H1 (cell line): ENCODE results near the gene HYAL1. TPM values are rescaled to one million over a fixed set of nuclear protein-coding genes. Genes with fewer than 3 reads are reported as not detected.

Source experiments
- ASH2L ChIP-seq: fragments of 200-600, 300-600 bp; sonication (generic); IDR thresholded peaks from one replicate; pipeline ENCODE4 v1.7.1; 2017; ENCODE audit warnings: low read length
- CBX8 ChIP-seq: fragments of 300-800, 300-1000 bp; sonication (generic); IDR thresholded peaks from 2 replicates; pipeline ENCODE4 v1.7.1; 2016; ENCODE audit warnings: low read depth, low read length, borderline replicate concordance
- CHD1 ChIP-seq: IDR thresholded peaks from 2 replicates; pipeline ENCODE4 v1.6.1; 2012; ENCODE audit warnings: low read depth, low read length, improper control_type of control experiment
- USF2 ChIP-seq: IDR thresholded peaks from 2 replicates; pipeline ENCODE4 v1.6.1; 2011; ENCODE audit warnings: low read length, improper control_type of control experiment
- polyA plus RNA-seq, 7 experiments: library from polyadenylated mRNA; depleted of rRNA in 3 of 7; stranded (reverse) in 5 of 7; unstranded in 2 of 7; fragments of >200 nt in 5 of 7; fragments of 200-250 nt in 2 of 7; gene quantifications; 1 replicate in 5 of 7; 2 replicates in 1 of 7; 4 replicates in 1 of 7; pipeline versions ENCODE4 v1.2.1 to v1.2.3, GENCODE V29; 2011 to 2013; ENCODE audit warnings: missing spikeins in 2 of 7, mixed read lengths in 2 of 7
- total RNA-seq: library from RNA; stranded (reverse); fragmentation: NEBNext Ultra II Directional; extraction: Animal tissue kit (Norgen Biotek cat#: 25700); gene quantifications from 2 replicates; pipeline ENCODE4 v1.2.1, GENCODE V29; 2021

Gene HYAL1
- total and polyA plus RNA-seq, 2 of the 8 experiments (the other 6 are each of a cell fraction or from before 2014, with no cell fraction given), result 2.0 to 5.4 TPM

GRCh38 chr3:50299929-50300680 is 3.3 kb downstream of the HYAL1 start (continued):
- no peak for TF ChIP-seq USF2
- TF ChIP-seq ASH2L, result no peak
- TF ChIP-seq CBX8, result no peak
- no peak for TF ChIP-seq CHD1
